Activated CD8-positive, alpha-beta memory T cell treated with anti-CD3 and anti-CD28 coated beads for 36 hours (primary cell): ENCODE results near the gene ALDH5A1. TPM values are rescaled to one million over a fixed set of nuclear protein-coding genes. Genes with fewer than 3 reads are reported as not detected.

Experiments
- CTCF ChIA-PET: fragments of 350-600 bp; sonication (Branson Sonifier 250); formaldehyde crosslinking; loops from one replicate; lab custom pipeline; 2021; ENCODE audit warnings: antibody characterized with exemption; lab: Charles Lee
- POLR2A ChIA-PET: fragments of 350-600 bp; sonication (Branson Sonifier 250); formaldehyde crosslinking; loops from one replicate; lab custom pipeline; 2021; ENCODE audit warnings: antibody characterized with exemption; lab: Charles Lee
- total RNA-seq, 2 experiments: library from RNA; stranded (reverse); gene quantifications; one replicate each; pipeline ENCODE4 v1.2.3, GENCODE V29; 2021

The ALDH5A1 gene
- total RNA-seq, 2 experiments from 2014 or later = 14.7 to 16.1 TPM

GRCh38 chr6:24517659-24518543 lies 23.1 kb downstream of the ALDH5A1 start:
- ChIA-PET POLR2A (no interaction called here), CTCF (interaction anchor here (1.2 kb wide), 1 partner anchor 20 kb away, joined by 3 read pairs; no protein-coding TSS in a partner anchor)

DNA sequence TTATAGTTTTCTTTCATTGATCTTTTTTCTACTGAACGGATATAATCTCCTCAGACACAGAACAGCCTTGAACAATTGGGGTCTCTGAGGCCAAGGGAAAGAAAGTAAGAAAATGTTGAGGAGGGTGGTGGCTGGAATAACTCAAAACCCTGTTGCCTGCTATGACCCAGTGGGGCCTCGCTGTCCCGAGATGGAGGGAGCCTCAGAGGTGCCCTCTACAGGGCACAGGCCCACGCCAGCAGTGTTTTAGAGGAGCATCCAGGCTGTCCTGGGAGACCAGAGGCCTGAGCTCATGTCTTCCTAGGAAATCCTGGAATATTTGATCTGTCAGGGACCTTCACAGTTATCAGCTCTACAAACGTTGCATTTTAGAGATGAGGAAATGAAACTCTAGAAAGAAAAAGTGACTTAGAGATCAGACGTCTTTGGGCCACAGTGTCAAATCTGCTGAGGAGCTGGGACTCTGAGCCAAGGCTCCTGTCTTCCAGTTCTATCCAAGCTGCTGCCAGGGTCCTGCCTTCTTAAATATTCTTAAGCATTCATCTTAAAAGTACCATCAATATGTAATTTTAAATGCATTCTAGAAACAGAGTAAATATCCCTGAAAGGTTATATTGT lies 26.3 kb downstream of the ALDH5A1 start:
- ChIA-PET POLR2A (no interaction called here), CTCF (interaction anchor here (0.6 to 1.4 kb wide), 2 partner anchors 59 to 64 kb away, joined by 3 read pairs; no protein-coding TSS in a partner anchor)

DNA sequence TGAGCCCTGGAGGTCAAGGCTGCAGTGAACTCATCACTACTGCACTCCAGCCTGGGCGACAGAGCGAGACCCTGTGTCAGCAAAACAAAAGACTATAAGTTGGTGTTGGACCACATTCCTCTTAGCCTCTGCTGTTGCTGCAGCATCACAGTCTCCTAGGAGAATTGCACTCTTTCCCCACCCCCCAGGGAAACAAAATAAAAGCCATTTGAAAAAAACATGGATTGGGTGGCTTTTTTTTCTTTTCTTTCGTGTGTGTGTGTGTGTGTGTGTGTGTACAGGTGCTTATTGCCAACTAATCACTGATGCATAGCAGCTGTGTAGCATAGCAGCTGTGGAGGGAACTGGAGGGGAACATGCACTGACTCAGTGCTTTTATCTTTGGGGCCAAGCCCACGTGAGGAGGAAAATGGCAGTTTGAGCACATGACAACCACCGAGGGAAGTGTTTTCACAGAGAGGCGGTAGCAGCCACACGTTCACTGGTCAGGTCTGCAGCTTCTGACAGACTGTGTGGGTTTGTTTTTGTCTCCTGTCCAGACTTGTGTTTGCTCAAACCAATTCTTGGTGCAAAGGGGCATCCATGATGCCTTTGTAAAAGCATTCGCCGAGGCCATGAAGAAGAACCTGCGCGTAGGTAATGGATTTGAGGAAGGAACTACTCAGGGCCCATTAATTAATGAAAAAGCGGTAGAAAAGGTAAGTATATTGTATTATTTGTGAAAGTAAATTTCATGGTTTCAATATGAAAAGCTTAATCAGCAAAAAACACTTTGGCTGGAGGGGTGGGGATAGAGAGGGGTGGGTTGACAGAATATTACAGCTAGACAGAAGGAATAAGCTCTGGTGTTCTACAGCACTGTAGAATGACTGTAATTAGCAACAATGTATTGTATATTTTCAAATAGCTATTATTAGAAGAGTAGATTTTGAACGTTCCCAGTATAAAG lies 27.7 kb downstream of the ALDH5A1 start:
- ChIA-PET CTCF (interaction anchor here (0.6 to 1.5 kb wide), 2 partner anchors 22 to 955 kb away, joined by 4 read pairs; no protein-coding TSS in a partner anchor), POLR2A (no interaction called here)

DNA sequence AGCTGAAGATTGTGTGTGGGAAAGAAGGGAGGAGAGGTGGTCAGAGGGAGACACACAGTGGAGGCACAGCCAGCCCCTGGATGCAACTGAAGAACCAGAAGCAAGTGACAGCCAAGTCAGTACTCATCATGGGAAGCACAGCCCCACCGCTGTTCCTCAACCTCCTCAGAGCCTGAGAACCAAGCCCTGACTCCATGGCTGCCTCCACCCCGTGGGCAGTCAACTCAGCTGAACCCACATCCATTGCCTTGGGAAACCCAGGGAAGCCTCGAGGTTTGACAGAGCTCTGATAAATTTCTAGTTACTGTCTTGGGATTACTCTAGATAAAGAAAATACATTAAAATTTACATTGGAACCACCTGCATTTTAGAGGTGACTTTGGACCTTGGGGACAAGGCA lies 29.6 kb downstream of the ALDH5A1 start:
- POLR2A ChIA-PET = no interaction called here
- CTCF ChIA-PET = no interaction called here

DNA sequence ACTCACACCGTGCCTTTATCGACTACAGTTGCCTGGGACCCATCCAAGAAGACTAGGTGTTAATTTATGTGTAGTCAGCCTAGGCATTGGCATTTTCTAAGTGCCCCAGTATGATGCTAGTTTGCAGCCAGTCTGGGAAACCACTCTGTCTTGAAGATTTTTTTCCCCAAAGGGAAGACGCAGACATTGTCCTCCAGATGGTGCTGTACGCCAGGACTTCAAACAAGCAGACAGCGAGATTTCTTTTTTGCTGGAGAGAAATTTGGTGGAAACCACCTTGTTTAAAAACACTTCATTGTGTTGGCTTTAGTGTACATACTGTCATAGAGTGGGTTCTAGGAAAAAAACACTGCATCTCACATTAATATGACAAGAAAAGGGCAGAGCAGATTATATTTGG lies 30.0 kb downstream of the ALDH5A1 start:
- CTCF ChIA-PET = no interaction called here
- POLR2A ChIA-PET = no interaction called here

DNA sequence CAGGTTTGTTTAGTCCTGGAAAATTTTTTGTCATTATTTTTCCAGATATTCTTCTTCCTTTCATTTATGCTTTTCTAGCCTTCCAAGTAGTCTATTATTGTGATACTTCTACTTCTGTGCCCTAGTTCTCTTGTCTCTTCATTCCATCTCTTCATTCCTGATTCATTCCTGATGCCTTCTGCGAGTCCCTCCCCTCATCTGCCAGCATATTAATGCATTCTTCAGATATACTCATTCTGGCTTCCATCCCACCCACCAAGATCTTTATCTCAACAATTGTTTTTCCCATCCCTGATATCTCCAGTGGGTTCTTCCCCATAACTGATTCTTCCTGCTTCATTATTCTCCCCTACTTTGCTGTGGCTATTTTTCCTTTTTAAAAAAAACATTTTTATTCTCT lies 35.2 kb downstream of the ALDH5A1 start:
- POLR2A ChIA-PET = no interaction called here
- CTCF ChIA-PET = no interaction called here

GRCh38 chr6:24534329-24534728 lies 39.6 kb downstream of the ALDH5A1 start:
- CTCF ChIA-PET = no interaction called here

GRCh38 chr6:24535210-24535609 lies 40.4 kb downstream of the ALDH5A1 start:
- CTCF ChIA-PET = no interaction called here
- POLR2A ChIA-PET = no interaction called here

More at GRCh38 chr6:24534329-24534728, 39.6 kb downstream of the ALDH5A1 start:
- POLR2A ChIA-PET = no interaction called here

DNA sequence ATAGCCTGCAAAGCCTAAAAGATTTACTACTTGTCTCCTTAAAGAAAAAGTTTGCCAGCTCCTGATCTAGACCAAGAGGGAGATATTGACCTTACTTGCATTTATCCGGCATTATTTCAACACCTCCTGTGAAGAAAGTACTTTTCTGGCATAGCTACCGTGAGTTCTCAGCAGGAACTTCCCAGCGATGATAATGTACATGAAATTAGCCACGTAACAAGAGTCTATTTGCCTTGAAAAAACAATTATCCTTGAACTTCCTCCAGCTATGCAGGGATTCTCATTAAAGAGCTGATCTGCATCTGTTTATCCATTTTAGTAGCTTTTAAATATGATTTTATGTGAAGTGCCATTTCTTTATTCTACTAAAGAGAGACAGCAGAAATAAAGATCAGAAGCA lies 41.7 kb downstream of the ALDH5A1 start:
- POLR2A ChIA-PET = no interaction called here
- CTCF ChIA-PET = no interaction called here

DNA sequence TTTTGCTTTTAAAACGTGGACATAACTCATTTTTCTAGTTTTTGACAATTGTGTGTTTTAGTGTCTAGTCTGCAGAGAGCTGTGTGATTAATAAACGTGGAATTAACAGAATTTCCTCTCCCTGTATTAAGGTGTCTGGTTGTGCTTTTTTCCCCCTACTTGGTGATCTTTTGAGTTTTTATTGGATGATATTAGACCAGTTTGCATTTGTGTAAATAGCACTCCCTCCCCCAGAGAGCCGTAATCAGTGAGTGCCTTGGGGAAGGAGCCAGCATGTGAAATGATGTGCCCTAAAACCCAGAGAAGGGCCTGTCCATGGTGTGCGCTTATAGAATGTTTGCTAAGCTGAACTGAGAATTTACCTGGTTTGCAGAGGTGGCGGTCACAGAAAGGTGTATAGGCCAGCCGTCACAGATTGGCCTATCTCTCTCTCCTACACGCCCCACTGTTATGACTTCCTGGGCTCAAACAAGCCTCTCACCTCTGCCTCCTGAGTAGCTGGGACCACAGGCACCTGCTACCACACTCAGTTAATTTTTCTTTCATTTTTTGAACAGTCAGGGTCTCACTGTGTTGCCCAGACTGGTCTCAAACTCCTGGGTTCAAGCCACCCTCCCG lies 42.4 kb downstream of the ALDH5A1 start:
- ChIA-PET POLR2A (no interaction called here), CTCF (interaction anchor here (1.0 kb wide), 1 partner anchor 29 kb away, joined by 3 read pairs; no protein-coding TSS in a partner anchor)

- ChIA-PET CTCF (interaction anchor here (0.8 to 1.0 kb wide), 2 partner anchors 19 to 28 kb away, joined by 3 read pairs; no protein-coding TSS in a partner anchor), POLR2A (no interaction called here)
Observed at GRCh38 chr6:24537771-24538385, 43.1 kb downstream of the ALDH5A1 start.

- ChIA-PET POLR2A (interaction anchor here (0.6 kb wide), 1 partner anchor 58 kb away, joined by 3 read pairs; no protein-coding TSS in a partner anchor), CTCF (no interaction called here)
Observed at GRCh38 chr6:24539416-24539815, 44.6 kb downstream of the ALDH5A1 start.

DNA sequence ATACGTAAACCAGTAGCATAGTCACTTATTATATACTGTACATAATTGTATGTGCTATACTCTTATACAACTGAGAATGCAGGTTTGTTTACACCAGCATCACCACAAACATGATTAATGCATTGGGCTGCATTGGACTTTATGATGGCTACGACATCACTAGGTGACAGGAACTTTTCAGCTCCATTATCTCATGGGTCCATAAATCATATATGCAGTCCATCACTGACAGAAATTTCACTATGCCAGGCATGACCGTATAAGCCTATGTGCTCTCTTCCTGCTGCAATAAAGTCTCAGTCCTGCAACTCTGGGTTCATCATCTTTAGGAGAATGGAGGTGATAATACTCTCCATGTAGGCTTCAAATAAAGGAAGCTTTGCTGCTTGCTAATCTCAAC lies 45.4 kb downstream of the ALDH5A1 start:
- CTCF ChIA-PET = no interaction called here
- POLR2A ChIA-PET = no interaction called here

DNA sequence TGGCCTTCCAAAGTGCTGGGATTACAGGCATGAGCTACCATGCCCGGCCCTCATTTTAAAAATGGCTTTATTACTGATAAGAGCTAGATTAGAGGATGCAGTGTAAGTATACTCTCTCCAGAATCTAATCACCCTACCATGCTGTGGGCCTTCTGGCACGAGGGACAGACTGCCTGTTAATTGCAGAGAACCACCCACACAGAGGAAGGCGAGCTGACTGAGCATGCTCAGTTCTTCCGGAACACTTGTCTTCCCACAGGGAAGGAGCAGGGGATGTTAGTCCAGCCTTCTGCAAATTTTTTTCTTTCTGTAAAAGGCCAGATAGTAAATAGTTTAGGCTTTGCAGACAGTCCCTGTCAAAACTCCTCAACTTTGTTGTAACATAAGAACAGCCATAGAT lies 48.9 kb downstream of the ALDH5A1 start:
- POLR2A ChIA-PET = no interaction called here

DNA sequence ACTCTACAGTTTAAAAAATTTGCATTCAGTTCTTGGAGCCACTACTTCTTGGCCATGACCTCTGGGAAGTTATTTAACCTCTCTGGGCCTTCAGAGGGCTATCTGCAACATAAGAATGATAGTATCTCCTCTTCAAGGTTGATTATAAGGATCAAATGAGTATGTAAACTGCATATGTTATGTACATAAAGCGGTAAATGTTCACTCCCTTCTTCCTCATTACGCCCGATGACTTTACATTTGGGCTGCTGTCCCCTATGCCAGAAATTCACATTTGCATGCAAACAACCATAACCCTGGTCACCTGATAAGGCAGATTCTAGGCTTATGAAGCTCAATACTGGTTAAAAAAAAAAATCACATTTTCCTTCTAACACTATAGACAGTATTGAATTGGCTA lies 50.4 kb downstream of the ALDH5A1 start:
- POLR2A ChIA-PET = interaction anchor here (0.6 kb wide), 1 partner anchor 22 kb away, joined by 7 read pairs; no protein-coding TSS in a partner anchor
- CTCF ChIA-PET = no interaction called here

More for the DNA sequence above, 48.9 kb downstream of the ALDH5A1 start:
- CTCF ChIA-PET = no interaction called here

DNA sequence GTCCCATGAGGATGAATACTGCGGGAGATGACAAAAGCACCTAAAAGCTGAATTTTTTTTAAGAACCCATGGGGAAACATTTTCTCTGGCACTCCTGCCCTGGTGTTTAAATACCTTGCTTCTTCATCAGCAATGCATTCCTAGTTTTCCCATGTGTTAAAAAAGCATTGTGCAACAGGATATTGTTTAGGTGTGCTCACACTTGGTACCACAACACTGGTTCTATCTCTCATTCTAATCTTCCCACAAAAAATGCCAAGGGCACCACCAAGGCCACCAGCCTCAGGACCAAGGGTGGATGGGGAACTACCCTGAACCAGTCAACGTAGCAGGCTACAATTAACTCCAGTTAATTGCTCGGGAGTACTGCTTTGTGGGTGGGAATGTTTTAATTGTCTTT lies 50.9 kb downstream of the ALDH5A1 start:
- ChIA-PET CTCF (no interaction called here), POLR2A (no interaction called here)

DNA sequence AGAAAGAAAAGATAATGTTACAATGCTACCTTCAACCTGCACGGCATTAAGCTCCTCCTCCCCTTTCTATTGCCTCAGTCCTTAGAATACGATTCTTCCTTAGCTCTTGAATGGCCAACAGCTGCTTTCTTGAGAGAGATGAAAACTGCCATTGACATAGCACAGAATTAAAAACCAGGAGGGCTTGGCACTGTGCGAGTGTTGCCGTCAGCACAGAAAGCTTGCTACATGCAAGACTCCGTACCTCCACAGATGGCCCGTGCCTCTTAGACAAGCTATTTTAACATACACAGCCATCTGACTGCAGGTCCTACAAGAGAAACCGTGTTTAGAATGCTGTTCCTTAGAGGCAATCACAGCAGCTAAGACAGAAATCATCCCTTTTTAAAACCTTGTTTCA lies 51.7 kb downstream of the ALDH5A1 start:
- POLR2A ChIA-PET = no interaction called here
- CTCF ChIA-PET = interaction anchor here (0.9 kb wide), 1 partner anchor 51 kb away, joined by 4 read pairs; the partner anchor contains the start of gene ALDH5A1

GRCh38 chr6:24547243-24547642 lies 52.5 kb downstream of the ALDH5A1 start:
- CTCF ChIA-PET = interaction anchor here (0.8 to 0.9 kb wide), 3 partner anchors 17 to 52 kb away, joined by 3 to 4 read pairs (median 4); partner anchors contain the start of gene ALDH5A1
- POLR2A ChIA-PET = no interaction called here
